Activated CD4-positive, alpha-beta T cell treated with anti-CD3 and anti-CD28 coated beads, Interleukin-2, amount 10 ng/mL, durations not matched to agents 7 days and 5 days (primary cell): ENCODE measurements around the gene CALML4. TPM values are rescaled to one million over a fixed set of nuclear protein-coding genes. Genes with fewer than 3 reads are reported as not detected.
"Not testable (repeated sequence)": the region's sequence is repeated elsewhere in the genome, so short reads cannot be mapped to it uniquely, and the experiment has no call there.

Experiments used
- CTCF ChIA-PET: fragments of 350-600 bp; sonication (Branson Sonifier 250); formaldehyde crosslinking; loops from one replicate; lab custom pipeline; 2021; ENCODE audit warnings: antibody characterized with exemption; lab: Charles Lee
- POLR2A ChIA-PET: fragments of 350-600 bp; sonication (Branson Sonifier 250); formaldehyde crosslinking; loops from one replicate; lab custom pipeline; 2021; ENCODE audit warnings: antibody characterized with exemption; lab: Charles Lee
- DNase-seq: peaks from one replicate; pipeline ENCODE4 v3.0.0-alpha.2; 2020
- H3K27ac Mint-ChIP-seq: one replicate; pipeline ENCODE4 v1.8.0; 2021; ENCODE audit warnings: mild to moderate bottlenecking, moderate library complexity, mixed read lengths
- H3K27me3 Mint-ChIP-seq: one replicate; pipeline ENCODE4 v1.8.0; 2021; ENCODE audit warnings: mixed read lengths
- H3K36me3 Mint-ChIP-seq: one replicate; pipeline ENCODE4 v1.8.0; 2021; ENCODE audit warnings: low read depth, mixed read lengths
- H3K4me1 Mint-ChIP-seq: one replicate; pipeline ENCODE4 v1.8.0; 2021; ENCODE audit warnings: mixed read lengths
- H3K4me3 Mint-ChIP-seq: one replicate; pipeline ENCODE4 v1.8.0; 2021; ENCODE audit warnings: mild to moderate bottlenecking, moderate library complexity, mixed read lengths
- H3K9me3 Mint-ChIP-seq: one replicate; pipeline ENCODE4 v1.8.0; 2021; ENCODE audit warnings: mixed read lengths
- total RNA-seq, 2 experiments: library from RNA; stranded (reverse); gene quantifications; one replicate each; pipeline ENCODE4 v1.2.3, GENCODE V29; 2021

CALML4 gene
- 10 to 100 TPM; 11.2 to 13.5 TPM for total RNA-seq

GRCh38 chr15:68204776-68205557, at the start of gene CALML4:
Gene CALML4, minus strand, starts transcription at chr15:68205332. Its CDS starts 85 bp downstream, at chr15:68205247.
- no peaks in the 10 kb centered on the region for H3K27me3 Mint-ChIP-seq
- no peak for DNase-seq
- peaks cover 33% of the 10 kb centered on the region for H3K4me1 Mint-ChIP-seq
- peaks cover 1% of the 10 kb centered on the region for H3K36me3 Mint-ChIP-seq
- H3K9me3 Mint-ChIP-seq, result no peaks in the 10 kb centered on the region
- CTCF ChIA-PET, result no interaction called here
- POLR2A ChIA-PET, result no interaction called here
- peak within 1 kb of the TSS; percentile 83 for H3K27ac Mint-ChIP-seq
- H3K4me3 Mint-ChIP-seq, result peak within 1 kb of the TSS; percentile 34

- POLR2A ChIA-PET, result interaction anchor here (0.7 to 1.3 kb wide), 3 partner anchors 25 to 129 kb away, joined by 3 to 4 read pairs (median 4); no protein-coding TSS in a partner anchor
- H3K4me3 Mint-ChIP-seq, result no peak overlapping the region
- CTCF ChIA-PET, result interaction anchor here (0.6 to 1.9 kb wide), 9 partner anchors 9 to 421 kb away, joined by 3 to 10 read pairs (median 3); no protein-coding TSS in a partner anchor
- no peaks in the 10 kb centered on the region for H3K9me3 Mint-ChIP-seq
- no peaks in the 10 kb centered on the region for H3K36me3 Mint-ChIP-seq
- H3K4me1 Mint-ChIP-seq, result peaks cover 9% of the 10 kb centered on the region
- no peak overlapping the region for H3K27ac Mint-ChIP-seq
- DNase-seq, result peak; percentile 66
- peaks cover 20% of the 10 kb centered on the region for H3K27me3 Mint-ChIP-seq
Observed at GRCh38 chr15:68252925-68253534, 47.9 kb upstream of the CALML4 start.

GRCh38 chr15:68249058-68249713, 44.1 kb upstream of the CALML4 start:
- Mint-ChIP-seq H3K9me3 (peaks cover 4% of the 10 kb centered on the region), H3K4me1 (peaks cover 2% of the 10 kb centered on the region), H3K27me3 (peaks cover 24% of the 10 kb centered on the region), H3K4me3 (no peak overlapping the region), H3K27ac (no peak overlapping the region), H3K36me3 (peaks cover 2% of the 10 kb centered on the region)
- CTCF ChIA-PET, result interaction anchor here (0.6 to 0.9 kb wide), 2 partner anchors 19 to 1461 kb away, joined by 3 read pairs; no protein-coding TSS in a partner anchor
- no peak for DNase-seq
- POLR2A ChIA-PET, result no interaction called here

GRCh38 chr15:68244235-68244634, 39.1 kb upstream of the CALML4 start:
- no peak for DNase-seq
- Mint-ChIP-seq H3K4me3 (no peak overlapping the region), H3K36me3 (peaks cover 6% of the 10 kb centered on the region), H3K4me1 (no peaks in the 10 kb centered on the region), H3K9me3 (peaks cover 11% of the 10 kb centered on the region), H3K27ac (no peak overlapping the region), H3K27me3 (peaks cover 15% of the 10 kb centered on the region)
- ChIA-PET POLR2A (no interaction called here), CTCF (interaction anchor here (0.7 to 2.9 kb wide), 2 partner anchors 9 to 22 kb away, joined by 3 to 10 read pairs; no protein-coding TSS in a partner anchor)

GRCh38 chr15:68241088-68241935, 36.2 kb upstream of the CALML4 start:
- CTCF ChIA-PET, result interaction anchor here (1.0 kb wide), 1 partner anchor 10 kb away, joined by 3 read pairs; no protein-coding TSS in a partner anchor

GRCh38 chr15:68239025-68239424, 33.9 kb upstream of the CALML4 start:
- ChIA-PET CTCF (no interaction called here), POLR2A (no interaction called here)
- no peak for DNase-seq
- H3K36me3 Mint-ChIP-seq, result peaks cover 3% of the 10 kb centered on the region
- no peak overlapping the region for H3K4me3 Mint-ChIP-seq
- peaks cover 6% of the 10 kb centered on the region for H3K9me3 Mint-ChIP-seq
- peaks cover 4% of the 10 kb centered on the region for H3K4me1 Mint-ChIP-seq
- peaks cover 3% of the 10 kb centered on the region for H3K27me3 Mint-ChIP-seq
- H3K27ac Mint-ChIP-seq, result no peak overlapping the region

More at GRCh38 chr15:68241088-68241935, 36.2 kb upstream of the CALML4 start:
- Mint-ChIP-seq H3K27ac (no peak overlapping the region), H3K36me3 (peaks cover 6% of the 10 kb centered on the region), H3K4me3 (no peak overlapping the region), H3K27me3 (peaks cover 6% of the 10 kb centered on the region), H3K4me1 (peaks cover 4% of the 10 kb centered on the region), H3K9me3 (peaks cover 11% of the 10 kb centered on the region)
- POLR2A ChIA-PET, result no interaction called here
- DNase-seq, result no peak

GRCh38 chr15:68235022-68235421, 29.9 kb upstream of the CALML4 start:
- no peaks in the 10 kb centered on the region for H3K9me3 Mint-ChIP-seq

GRCh38 chr15:68234520-68234919, 29.4 kb upstream of the CALML4 start:
- H3K9me3 Mint-ChIP-seq, POLR2A ChIA-PET, CTCF ChIA-PET, H3K4me3 Mint-ChIP-seq, H3K36me3 Mint-ChIP-seq, DNase-seq, H3K27ac Mint-ChIP-seq, H3K27me3 Mint-ChIP-seq: not testable (repeated sequence)
- H3K4me1 Mint-ChIP-seq, result peaks cover 14% of the 10 kb centered on the region

More at GRCh38 chr15:68235022-68235421, 29.9 kb upstream of the CALML4 start:
- Mint-ChIP-seq H3K4me3 (no peak overlapping the region), H3K27ac (no peak overlapping the region), H3K4me1 (peaks cover 12% of the 10 kb centered on the region), H3K27me3 (peaks cover 8% of the 10 kb centered on the region), H3K36me3 (no peaks in the 10 kb centered on the region)
- CTCF ChIA-PET, result no interaction called here
- DNase-seq, result no peak
- POLR2A ChIA-PET, result no interaction called here

GRCh38 chr15:68234060-68234459, 28.9 kb upstream of the CALML4 start:
- no peak overlapping the region for H3K4me3 Mint-ChIP-seq
- peaks cover 14% of the 10 kb centered on the region for H3K4me1 Mint-ChIP-seq
- H3K27ac Mint-ChIP-seq, result no peak overlapping the region
- no peak for DNase-seq
- H3K27me3 Mint-ChIP-seq, result peaks cover 8% of the 10 kb centered on the region
- H3K36me3 Mint-ChIP-seq, result no peaks in the 10 kb centered on the region
- CTCF ChIA-PET, result no interaction called here
- POLR2A ChIA-PET, result no interaction called here
- H3K9me3 Mint-ChIP-seq, result no peaks in the 10 kb centered on the region

GRCh38 chr15:68232937-68233336, 27.8 kb upstream of the CALML4 start:
- no peak for DNase-seq
- Mint-ChIP-seq H3K4me3 (no peak overlapping the region), H3K36me3 (peaks cover 5% of the 10 kb centered on the region), H3K27me3 (peaks cover 8% of the 10 kb centered on the region), H3K27ac (no peak overlapping the region), H3K9me3 (no peaks in the 10 kb centered on the region), H3K4me1 (peaks cover 19% of the 10 kb centered on the region)
- ChIA-PET CTCF (no interaction called here), POLR2A (no interaction called here)

- H3K36me3 Mint-ChIP-seq, result peaks cover 8% of the 10 kb centered on the region
- H3K9me3 Mint-ChIP-seq, result no peaks in the 10 kb centered on the region
- peaks cover 6% of the 10 kb centered on the region for H3K27me3 Mint-ChIP-seq
- no peak overlapping the region for H3K27ac Mint-ChIP-seq
- peaks cover 24% of the 10 kb centered on the region for H3K4me1 Mint-ChIP-seq
- no peak overlapping the region for H3K4me3 Mint-ChIP-seq
- ChIA-PET CTCF (no interaction called here), POLR2A (no interaction called here)
- DNase-seq, result no peak
Observed at GRCh38 chr15:68232449-68232848, 27.3 kb upstream of the CALML4 start.
